Activated T-helper 2 cell treated with anti-CD3 and anti-CD28 coated beads, Interferon-gamma antibody, Interleukin-2, Interleukin-4, amounts not matched to agents 10 μg/mL and 5 μg/mL and 100 μg/mL, durations not matched to agents 14 hours and 24 hours and 36 hours (primary cell): ENCODE results near the gene TCEA3. TPM values are rescaled to one million over a fixed set of nuclear protein-coding genes. Genes with fewer than 3 reads are reported as not detected.
"Not testable (repeated sequence)": the region's sequence is repeated elsewhere in the genome, so short reads cannot be mapped to it uniquely, and the experiment has no call there.

ENCODE experiments used
- DNase-seq: peaks from one replicate; pipeline ENCODE4 v3.0.0; 2021; ENCODE audit warnings: low spot score
- H3K27ac Mint-ChIP-seq: one replicate; pipeline ENCODE4 v1.8.0; 2021; ENCODE audit warnings: mixed read lengths
- H3K27me3 Mint-ChIP-seq: one replicate; pipeline ENCODE4 v1.8.0; 2021; ENCODE audit warnings: low read depth, mixed read lengths
- H3K36me3 Mint-ChIP-seq: one replicate; pipeline ENCODE4 v1.8.0; 2021; ENCODE audit warnings: low read depth, mixed read lengths
- H3K4me1 Mint-ChIP-seq: one replicate; pipeline ENCODE4 v1.8.0; 2021; ENCODE audit warnings: low read depth, mixed read lengths
- H3K4me3 Mint-ChIP-seq: one replicate; pipeline ENCODE4 v1.8.0; 2021; ENCODE audit warnings: low read depth, mild to moderate bottlenecking, moderate library complexity, mixed read lengths
- H3K9me3 Mint-ChIP-seq: one replicate; pipeline ENCODE4 v1.8.0; 2021; ENCODE audit warnings: mixed read lengths
- intact Hi-C: fragments of 100-400 bp; cut with micrococcal nuclease; formaldehyde crosslinking; loops from one replicate; pipeline ENCODE4 v1.15.1; 2023
- total RNA-seq: library from RNA; stranded (reverse); gene quantifications from 2 replicates; pipeline ENCODE4 v1.2.3, GENCODE V29; 2022

TCEA3 gene
- total RNA-seq, 1 donor from 2014 or later = 3.3 TPM

DNA sequence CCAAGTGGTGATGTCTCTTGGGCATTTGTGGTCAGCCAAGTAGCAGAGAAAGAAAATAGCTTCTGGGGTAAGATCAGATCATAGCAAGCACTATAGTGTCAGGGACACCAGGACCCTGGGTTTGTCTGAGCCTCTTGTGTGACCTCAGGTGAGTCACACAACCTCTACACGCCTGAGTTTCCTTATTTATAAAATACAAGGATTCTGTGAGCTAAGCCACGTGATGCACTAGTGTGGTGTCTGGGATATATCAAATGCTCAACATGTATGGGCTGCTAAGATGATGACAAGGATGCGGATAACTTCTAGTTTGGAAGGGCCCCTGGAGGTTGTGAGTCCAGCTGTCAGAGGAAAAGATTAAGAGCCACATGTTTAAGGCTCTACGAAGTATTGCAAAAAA lies 30.4 kb downstream of the TCEA3 start:
- H3K27me3 Mint-ChIP-seq = no peaks in the 10 kb centered on the region

GRCh38 chr1:23393706-23394105 lies 30.8 kb downstream of the TCEA3 start:
- Mint-ChIP-seq H3K27me3 (no peaks in the 10 kb centered on the region), H3K36me3 (no peaks in the 10 kb centered on the region), H3K4me3 (no peak overlapping the region), H3K4me1 (peaks cover 3% of the 10 kb centered on the region), H3K27ac (no peak overlapping the region), H3K9me3 (no peaks in the 10 kb centered on the region)
- DNase-seq = no peak
- intact Hi-C loops = no loop called here

More for the DNA sequence above, 30.4 kb downstream of the TCEA3 start:
- no peak overlapping the region for H3K27ac Mint-ChIP-seq
- peaks cover 3% of the 10 kb centered on the region for H3K4me1 Mint-ChIP-seq
- intact Hi-C loops = no loop called here
- H3K4me3 Mint-ChIP-seq = no peak overlapping the region
- H3K36me3 Mint-ChIP-seq = no peaks in the 10 kb centered on the region
- no peak for DNase-seq
- no peaks in the 10 kb centered on the region for H3K9me3 Mint-ChIP-seq

DNA sequence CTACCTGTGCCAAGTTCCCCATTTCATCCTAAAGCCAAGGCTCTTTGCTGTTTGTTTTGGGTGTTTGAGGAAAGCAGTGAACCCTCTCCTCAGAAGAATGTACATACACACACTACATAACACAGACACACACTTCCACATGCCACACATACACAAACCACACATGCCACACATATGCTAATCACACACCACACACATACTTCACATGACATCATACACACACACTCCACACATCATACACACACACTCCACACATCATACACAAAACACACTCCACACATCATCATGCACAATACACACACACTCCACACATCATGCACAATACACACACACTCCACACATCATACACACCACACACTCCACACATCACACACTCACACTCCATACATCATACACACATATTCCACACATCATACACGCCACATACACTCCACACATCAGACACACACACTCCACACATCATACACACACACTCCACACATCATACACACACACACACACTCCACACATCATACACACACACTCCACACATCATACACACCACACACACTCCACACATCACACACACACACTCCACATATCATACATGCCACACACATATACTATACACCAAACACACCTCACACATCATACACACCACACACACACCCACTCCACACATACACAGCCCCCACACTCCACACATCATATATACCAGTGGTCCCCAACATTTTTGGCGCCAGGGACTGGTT lies 32.3 kb downstream of the TCEA3 start:
- Mint-ChIP-seq H3K27ac (no peak overlapping the region), H3K27me3 (no peaks in the 10 kb centered on the region), H3K9me3 (no peaks in the 10 kb centered on the region), H3K4me3 (no peak overlapping the region), H3K4me1 (peaks cover 3% of the 10 kb centered on the region), H3K36me3 (no peaks in the 10 kb centered on the region)
- intact Hi-C loops = no loop called here
- DNase-seq = no peak

- no peaks in the 10 kb centered on the region for H3K36me3 Mint-ChIP-seq
- no peaks in the 10 kb centered on the region for H3K4me1 Mint-ChIP-seq
- H3K4me3 Mint-ChIP-seq = no peak overlapping the region
- no peaks in the 10 kb centered on the region for H3K27me3 Mint-ChIP-seq
- intact Hi-C loops = no loop called here
- H3K9me3 Mint-ChIP-seq = no peaks in the 10 kb centered on the region
- H3K27ac Mint-ChIP-seq = no peak overlapping the region
- DNase-seq = no peak
Observed at GRCh38 chr1:23389837-23390321, 34.7 kb downstream of the TCEA3 start.

DNA sequence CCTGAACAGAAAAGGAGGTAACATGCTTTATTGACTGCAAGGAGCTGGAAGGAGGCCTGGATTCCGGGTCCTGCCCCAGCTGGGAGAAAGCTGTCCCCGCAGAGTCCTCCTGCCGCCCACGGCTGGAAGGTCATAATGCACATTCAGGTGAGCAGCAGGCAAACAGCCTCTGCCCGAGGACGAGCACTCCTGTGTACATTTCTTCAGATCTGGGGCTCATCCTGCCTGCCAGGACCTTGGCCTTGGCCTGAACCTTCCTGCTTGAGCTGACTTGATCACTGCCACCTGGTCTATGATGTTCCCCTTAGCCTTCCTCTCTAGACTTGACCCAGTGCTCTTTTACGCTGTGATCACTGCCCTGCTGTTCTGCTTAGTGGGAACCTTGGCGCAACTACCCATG lies 37.1 kb downstream of the TCEA3 start:
- H3K9me3 Mint-ChIP-seq = no peaks in the 10 kb centered on the region
- H3K4me1 Mint-ChIP-seq = no peaks in the 10 kb centered on the region
- no peak overlapping the region for H3K4me3 Mint-ChIP-seq
- H3K27ac Mint-ChIP-seq = no peak overlapping the region
- H3K27me3 Mint-ChIP-seq = no peaks in the 10 kb centered on the region
- no peak for DNase-seq
- no peaks in the 10 kb centered on the region for H3K36me3 Mint-ChIP-seq
- intact Hi-C loops = no loop called here

- H3K4me3 Mint-ChIP-seq = no peak overlapping the region
- H3K9me3 Mint-ChIP-seq = no peaks in the 10 kb centered on the region
- intact Hi-C loops = no loop called here
- DNase-seq = no peak
- H3K4me1 Mint-ChIP-seq = no peaks in the 10 kb centered on the region
- no peaks in the 10 kb centered on the region for H3K36me3 Mint-ChIP-seq
- H3K27ac Mint-ChIP-seq = no peak overlapping the region
- no peaks in the 10 kb centered on the region for H3K27me3 Mint-ChIP-seq
Observed at GRCh38 chr1:23385119-23385621, 39.4 kb downstream of the TCEA3 start.

- no peak overlapping the region for H3K27ac Mint-ChIP-seq
- H3K4me1 Mint-ChIP-seq = no peaks in the 10 kb centered on the region
- H3K4me3 Mint-ChIP-seq = no peak overlapping the region
- no peaks in the 10 kb centered on the region for H3K27me3 Mint-ChIP-seq
- no peak for DNase-seq
- H3K9me3 Mint-ChIP-seq = no peaks in the 10 kb centered on the region
- intact Hi-C loops = no loop called here
- no peaks in the 10 kb centered on the region for H3K36me3 Mint-ChIP-seq
Observed at GRCh38 chr1:23384312-23385058, 40.1 kb downstream of the TCEA3 start.

GRCh38 chr1:23383577-23384311 lies 40.8 kb downstream of the TCEA3 start:
- Mint-ChIP-seq H3K4me1 (no peaks in the 10 kb centered on the region), H3K36me3 (no peaks in the 10 kb centered on the region), H3K4me3 (no peak overlapping the region), H3K27me3 (no peaks in the 10 kb centered on the region), H3K9me3 (no peaks in the 10 kb centered on the region), H3K27ac (no peak overlapping the region)
- no peak for DNase-seq
- intact Hi-C loops = no loop called here

- H3K9me3 Mint-ChIP-seq = no peaks in the 10 kb centered on the region
- no peak overlapping the region for H3K27ac Mint-ChIP-seq
- H3K4me1 Mint-ChIP-seq = no peaks in the 10 kb centered on the region
- no peak overlapping the region for H3K4me3 Mint-ChIP-seq
- H3K36me3 Mint-ChIP-seq = no peaks in the 10 kb centered on the region
- intact Hi-C loops = no loop called here
- DNase-seq = no peak
- no peaks in the 10 kb centered on the region for H3K27me3 Mint-ChIP-seq
Observed at GRCh38 chr1:23381233-23381885, 43.2 kb downstream of the TCEA3 start.

DNA sequence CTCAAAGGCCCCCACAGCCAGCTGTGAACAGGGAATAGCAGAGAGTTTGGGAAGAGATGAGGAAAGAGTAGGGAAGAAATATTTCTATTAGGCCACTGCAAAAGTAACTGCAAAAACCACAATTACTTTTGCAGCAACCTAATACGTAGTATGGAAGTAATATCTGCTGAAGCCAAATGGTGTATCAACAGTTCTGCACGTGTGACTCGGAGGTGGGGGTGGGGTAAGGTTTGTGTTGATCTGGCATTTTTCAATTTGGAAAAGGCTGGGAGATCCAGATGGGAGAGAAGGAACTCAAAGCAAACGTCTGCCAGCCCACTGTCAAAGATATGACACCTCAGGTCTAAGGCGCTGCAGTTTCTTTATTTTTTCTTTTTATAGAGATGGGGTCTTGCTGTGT lies 43.8 kb downstream of the TCEA3 start:
- Mint-ChIP-seq H3K27ac (no peak overlapping the region), H3K9me3 (no peaks in the 10 kb centered on the region), H3K4me3 (no peak overlapping the region), H3K4me1 (no peaks in the 10 kb centered on the region), H3K36me3 (no peaks in the 10 kb centered on the region), H3K27me3 (no peaks in the 10 kb centered on the region)
- no peak for DNase-seq
- intact Hi-C loops = no loop called here

DNA sequence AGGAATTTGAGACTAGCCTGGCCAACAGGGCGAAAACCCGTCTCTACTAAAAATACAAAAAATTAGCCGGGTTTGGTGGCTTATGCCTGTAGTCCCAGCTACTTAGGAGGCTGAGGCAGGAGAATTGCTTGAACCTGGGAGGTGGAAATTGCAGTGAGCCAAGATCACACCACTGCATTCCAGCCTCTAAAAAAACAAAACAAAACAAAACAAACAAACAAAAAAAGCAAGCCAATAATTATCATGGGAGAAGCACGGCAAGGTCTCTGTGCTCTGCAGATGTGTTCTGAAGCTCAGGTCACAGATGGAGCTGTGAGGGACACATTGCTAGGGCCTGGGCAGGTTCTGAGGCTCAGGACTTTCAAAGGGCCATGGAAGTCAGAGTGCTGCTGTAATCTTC lies 44.3 kb downstream of the TCEA3 start:
- intact Hi-C loops, H3K36me3 Mint-ChIP-seq, H3K4me1 Mint-ChIP-seq, H3K9me3 Mint-ChIP-seq, H3K27me3 Mint-ChIP-seq, DNase-seq, H3K27ac Mint-ChIP-seq, H3K4me3 Mint-ChIP-seq: not testable (repeated sequence)

- Mint-ChIP-seq H3K27ac (no peak overlapping the region), H3K4me1 (no peaks in the 10 kb centered on the region), H3K27me3 (no peaks in the 10 kb centered on the region), H3K36me3 (no peaks in the 10 kb centered on the region), H3K9me3 (no peaks in the 10 kb centered on the region), H3K4me3 (no peak overlapping the region)
- DNase-seq = no peak
- intact Hi-C loops = no loop called here
Observed at GRCh38 chr1:23376890-23377811, 47.4 kb downstream of the TCEA3 start.
